8988T (cell line): Measurements from ENCODE around the gene MAP1LC3B.

ENCODE experiments used
- DNase-seq: peaks from one replicate; pipeline ENCODE4 v3.0.0; 2011

MAP1LC3B gene

DNA sequence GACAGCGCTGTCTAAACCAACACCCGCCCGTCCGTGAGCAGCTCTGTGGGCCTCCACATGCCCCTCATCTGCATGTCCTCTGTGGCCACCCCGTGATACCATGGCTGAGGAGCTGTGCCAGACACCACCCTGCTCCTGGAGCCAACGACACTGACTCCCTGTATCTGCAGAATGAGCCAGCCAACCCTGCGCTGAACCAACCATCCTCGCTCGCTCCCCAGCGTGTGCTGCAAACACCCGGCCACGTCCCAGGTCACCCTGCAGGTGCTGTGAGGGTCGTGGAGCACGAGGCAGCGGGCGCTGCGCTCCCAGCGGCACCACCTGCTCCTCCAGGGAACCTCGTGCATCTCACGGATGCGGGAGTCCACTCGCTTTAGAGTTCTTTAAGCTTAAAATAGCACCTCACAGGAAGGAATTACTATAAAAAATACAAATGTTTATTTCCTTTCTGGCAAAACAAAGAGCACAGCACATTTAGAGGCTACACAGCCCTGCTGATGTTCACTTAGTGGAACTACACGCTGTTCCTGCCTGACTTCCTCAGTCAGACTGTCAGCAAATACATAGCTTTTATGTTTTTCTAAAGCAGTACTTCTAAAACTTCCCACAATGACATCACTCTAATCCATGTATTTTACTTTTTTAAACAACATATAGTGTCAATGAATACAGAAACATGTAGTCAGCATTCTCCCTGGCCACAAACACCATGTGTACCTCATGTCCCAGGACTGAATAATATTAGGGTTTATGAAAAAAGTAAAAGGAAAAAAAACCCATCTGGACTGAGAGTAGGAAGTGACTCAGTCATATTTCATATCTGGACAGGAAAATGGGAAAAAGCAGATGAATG, 43.5 kb downstream of the MAP1LC3B start:
- DNase-seq = no peak

DNA sequence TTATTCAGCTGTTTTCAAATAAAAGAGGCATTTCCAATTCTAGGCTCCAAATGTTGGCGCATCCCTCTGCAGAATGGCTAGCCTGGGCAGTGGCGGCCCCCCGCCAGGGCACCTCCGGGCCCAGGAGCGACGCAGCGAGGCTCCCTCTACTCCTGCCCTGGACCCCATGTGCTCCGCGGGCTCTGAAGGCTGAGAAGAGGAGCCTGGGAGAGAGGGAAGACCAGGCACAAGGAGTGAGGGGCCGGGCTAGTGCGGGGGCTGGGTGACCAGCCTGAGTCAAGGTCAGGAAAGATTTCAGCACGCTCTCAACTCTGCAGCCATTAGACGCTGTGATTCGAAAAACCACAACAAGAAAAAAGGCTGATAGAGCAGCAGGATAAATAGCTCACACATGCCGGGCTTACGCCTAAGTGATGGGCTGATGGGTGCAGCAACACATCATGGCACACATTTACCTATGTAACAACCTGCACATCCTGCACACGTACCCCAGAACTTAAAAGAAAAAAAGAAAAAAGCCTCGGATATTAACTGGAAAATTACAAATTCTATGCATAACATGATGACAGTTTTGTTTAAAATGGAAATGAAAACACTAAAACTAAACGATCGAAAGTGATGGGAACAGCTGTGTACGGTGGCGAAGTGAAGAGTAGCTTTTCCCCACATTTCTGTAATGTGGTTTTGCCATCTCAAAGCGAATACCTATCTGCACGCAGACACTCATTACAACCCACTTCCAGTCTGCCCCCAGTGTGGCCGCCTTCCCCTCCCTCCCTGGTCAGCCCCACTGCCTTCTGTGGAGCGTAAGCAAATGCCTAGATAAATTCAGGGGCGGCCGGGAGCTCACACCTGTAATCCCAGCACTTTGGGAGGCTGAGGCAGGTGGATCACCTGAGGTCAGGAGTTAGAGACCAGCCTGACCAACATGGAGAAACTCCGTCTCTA, 44.4 kb downstream of the MAP1LC3B start:
- DNase-seq = no peak

DNA sequence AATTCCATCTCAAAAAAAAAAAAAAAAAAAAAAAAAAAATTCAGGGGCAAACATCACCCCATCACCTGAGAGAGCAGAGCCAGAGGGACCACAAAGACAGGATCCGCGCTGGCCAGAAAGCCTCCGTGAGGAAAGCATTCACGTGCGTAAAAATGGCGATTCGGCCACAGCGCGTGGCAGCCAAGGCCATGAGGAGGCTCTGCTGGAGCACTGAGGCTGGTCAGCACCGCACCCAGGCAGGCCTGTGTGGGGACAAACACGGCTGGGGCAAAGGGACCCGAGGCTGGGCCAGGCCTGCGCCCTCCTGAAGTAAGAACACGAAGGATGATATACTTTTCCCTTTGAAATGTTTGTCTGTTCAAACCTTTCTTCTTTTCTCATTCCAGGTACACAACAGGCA, 45.2 kb downstream of the MAP1LC3B start:
- no peak for DNase-seq

DNA sequence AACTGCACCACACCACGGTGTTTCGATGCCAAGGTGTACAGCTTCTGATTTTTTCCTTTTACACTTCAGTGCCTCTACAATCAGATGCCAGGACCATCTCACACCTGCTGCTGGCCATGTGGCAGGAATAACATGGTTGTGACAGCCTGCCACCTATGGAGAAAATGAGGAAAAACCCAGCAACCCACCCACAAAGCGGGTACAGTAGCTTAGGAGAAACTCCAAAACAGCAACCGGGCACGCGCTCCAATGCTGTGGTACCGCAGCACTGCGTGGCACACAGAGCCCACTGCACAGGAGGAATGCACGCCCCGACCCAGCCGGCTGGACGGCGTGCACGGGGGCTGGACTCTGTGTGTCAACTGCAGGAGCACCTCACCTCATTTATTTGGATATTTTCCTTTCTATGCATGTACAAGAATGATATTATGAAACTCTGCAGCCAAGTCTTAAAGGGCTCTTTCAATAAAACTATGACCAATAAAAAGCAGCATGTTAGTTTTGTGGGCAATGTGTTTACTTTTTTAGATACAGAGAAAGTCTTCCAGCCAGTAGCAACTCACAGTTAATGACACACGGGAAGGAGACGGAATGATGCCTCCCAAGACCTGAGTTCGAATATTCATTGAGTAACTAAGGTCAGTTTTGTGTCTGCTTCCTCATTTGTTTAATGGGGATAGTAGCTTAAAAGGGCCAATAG, 45.9 kb downstream of the MAP1LC3B start:
- DNase-seq = no peak

DNA sequence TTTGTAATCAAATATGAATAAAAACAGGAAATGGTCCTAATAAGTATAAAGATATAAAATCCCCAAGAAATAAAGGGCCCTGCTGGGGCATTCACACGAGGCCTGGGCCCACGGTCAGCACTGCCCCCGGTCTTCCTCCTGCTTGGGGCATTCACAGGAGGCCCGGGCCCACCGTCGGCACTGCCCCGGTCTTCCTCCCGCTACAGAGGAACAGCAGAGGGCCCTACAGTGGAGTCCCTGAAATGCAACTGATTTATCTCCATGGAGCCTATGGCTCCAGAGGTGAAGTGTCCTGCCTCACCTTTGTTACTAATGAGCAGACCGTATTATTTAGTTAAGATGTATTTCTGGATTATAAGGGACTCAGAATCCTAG, 46.5 kb downstream of the MAP1LC3B start:
- DNase-seq = no peak

- DNase-seq = no peak
These were observed 47.8 kb downstream of the MAP1LC3B start for GRCh38 chr16:87439926-87440325.

- no peak for DNase-seq
These were observed 49.9 kb downstream of the MAP1LC3B start for GRCh38 chr16:87441886-87442580.

- no peak for DNase-seq
These were observed 50.4 kb downstream of the MAP1LC3B start for GRCh38 chr16:87442581-87442966.

GRCh38 chr16:87443016-87443415, 50.9 kb downstream of the MAP1LC3B start:
- DNase-seq = no peak

DNA sequence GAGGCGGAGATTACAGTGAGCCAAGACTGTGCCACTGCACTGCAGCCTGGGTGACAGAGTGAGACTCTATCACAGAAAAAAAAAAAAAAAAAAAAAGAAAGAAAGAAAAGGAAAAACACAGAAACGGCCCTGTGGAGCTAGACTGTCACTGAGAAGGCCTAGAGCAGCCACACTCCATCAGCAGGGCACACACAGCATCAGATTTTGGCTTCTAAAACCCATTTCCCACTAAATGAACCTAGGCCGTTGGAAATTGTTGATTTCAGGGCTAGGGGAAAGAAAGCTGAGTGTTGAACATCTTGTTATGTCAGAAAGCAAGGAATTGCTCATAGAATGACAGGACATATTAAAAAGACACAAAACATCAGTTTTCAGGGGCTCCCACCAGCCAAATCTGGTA, 51.8 kb downstream of the MAP1LC3B start:
- no peak for DNase-seq

DNA sequence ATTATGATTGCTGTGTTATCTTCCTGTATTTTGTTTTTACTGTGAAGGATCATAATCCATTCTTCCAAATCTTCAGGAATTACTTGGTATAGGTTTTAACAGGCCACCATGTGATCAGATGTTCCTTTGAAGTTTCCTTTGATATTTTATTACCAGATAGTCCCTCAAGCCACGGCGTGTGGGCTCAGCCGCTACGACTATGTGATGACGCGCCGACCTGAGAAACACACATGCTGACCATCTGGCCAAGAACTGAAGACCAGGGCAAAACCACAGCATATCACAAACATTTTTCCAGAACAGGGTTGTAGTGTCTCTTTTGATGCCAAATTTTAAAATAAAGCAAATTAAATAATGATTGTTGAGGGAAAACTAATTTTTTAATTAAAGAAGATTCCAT, 53.4 kb downstream of the MAP1LC3B start:
- DNase-seq = no peak

GRCh38 chr16:87446479-87446878, 54.3 kb downstream of the MAP1LC3B start:
- no peak for DNase-seq

DNA sequence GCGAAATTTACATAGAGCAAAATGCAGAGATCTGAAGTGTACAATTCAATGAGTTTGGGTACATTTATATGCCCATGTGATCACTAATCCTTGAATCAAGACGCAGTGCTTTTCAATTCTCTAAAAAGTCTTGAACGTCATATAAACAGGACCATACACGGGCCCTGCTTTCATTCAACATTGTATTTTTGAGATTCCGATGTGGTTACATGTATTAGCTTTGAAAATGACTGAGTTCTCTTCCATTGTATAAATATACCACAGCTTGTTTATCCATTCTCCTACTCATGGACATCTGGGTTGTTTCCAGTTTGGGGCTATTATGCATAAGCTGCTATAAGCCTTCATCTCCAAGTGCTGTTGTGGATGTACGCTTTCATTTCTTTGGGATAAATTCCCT, 55.2 kb downstream of the MAP1LC3B start:
- DNase-seq = no peak

GRCh38 chr16:87448866-87449265, 56.7 kb downstream of the MAP1LC3B start:
- no peak for DNase-seq

DNA sequence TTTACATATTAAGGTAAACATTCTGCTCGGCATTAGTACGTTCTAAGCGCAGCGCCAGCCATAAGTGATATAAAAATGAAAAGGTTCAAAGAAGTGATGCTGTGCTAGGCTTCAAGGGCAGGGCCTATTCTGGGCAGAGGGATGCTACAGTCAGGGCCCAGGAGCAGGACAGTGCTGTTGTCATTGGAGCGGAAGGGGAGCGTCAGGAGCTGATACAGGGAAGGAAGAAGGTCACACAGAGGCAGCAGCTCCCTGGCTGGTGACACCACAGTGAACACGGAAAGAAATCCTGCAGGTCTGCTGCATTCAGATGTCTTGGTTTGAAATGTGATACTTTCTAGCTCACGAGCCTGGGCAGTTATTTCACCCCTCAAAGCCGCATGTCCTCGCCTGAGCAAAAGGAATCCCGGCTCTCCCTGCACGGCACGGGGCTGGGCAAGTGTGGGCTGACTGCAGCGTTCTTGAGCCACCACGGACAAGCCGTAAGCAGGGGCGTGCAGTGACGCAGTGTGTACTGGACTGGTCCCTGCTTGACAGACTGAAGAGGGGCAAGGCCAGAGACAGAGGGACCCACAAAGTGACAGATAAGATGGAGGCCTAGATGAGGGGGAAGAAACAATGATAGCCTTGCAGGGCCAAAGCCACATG, 59.6 kb downstream of the MAP1LC3B start:
- no peak for DNase-seq

GRCh38 chr16:87453326-87453725, 61.2 kb downstream of the MAP1LC3B start:
- DNase-seq = no peak
